Measurements from ENCODE around the gene STK4. TPM values are rescaled to one million over a fixed set of nuclear protein-coding genes. Genes with fewer than 3 reads are reported as not detected.
A peak's percentile ranks its signal among the peaks of the same experiment; 100 is the strongest.

STK4 gene
- total and polyA plus RNA-seq, 2 of the 8 experiments (the other 6 are each of a cell fraction or from before 2014, with no cell fraction given): 12.0 to 34.3 TPM

DNA sequence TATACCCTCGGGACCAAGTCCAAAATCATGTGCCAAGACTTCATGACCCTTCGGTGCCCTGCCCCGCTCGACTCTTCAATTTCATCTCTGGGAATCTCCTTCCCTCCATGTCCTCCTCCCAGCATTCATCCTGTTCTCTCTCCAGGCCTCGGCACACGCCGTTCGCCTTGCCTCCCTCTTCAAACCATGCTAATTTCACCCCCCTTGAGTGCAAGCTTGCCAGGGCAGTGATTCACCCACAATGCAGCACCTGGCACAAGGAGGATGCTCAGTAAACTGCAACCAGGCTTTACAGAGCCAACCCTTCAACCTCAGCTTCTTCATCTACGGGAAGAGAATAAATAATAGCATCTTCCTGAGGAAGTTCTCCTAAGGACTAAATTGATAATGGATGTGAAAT is 130.5 kb downstream of the STK4 start:
- peaks cover 5 to 41% (median 31%) of the 10 kb centered on the region in 4 experiments for H3K27me3 ChIP-seq (replicated peaks in 1 of 4; ENCODE audit: control insufficient read depth in 3 of 4, extremely low read depth in 1 of 4, insufficient read depth in 3 of 4, low read length in 3 of 4)
- H3K36me3 ChIP-seq (ENCODE audit: control insufficient read depth in 2 of 4, insufficient read depth in 4 of 4, low read length in 3 of 4): peaks cover 0 to 5% (median 0%) of the 10 kb centered on the region in 4 experiments; a peak in 1 of 8 replicates
- 0 out of 2 replicates have a peak overlapping the region, but pooled peaks have one; percentile 29 for H2AK5ac ChIP-seq (ENCODE audit: low read depth, low read length)
- POLR2A ChIA-PET (ENCODE audit: partially characterized antibody): interaction anchor here (1.3 kb wide), 1 partner anchor 84 kb away, joined by 4 read pairs; no protein-coding TSS in a partner anchor
- peaks cover 0 to 8% of the 10 kb centered on the region in 2 experiments; a peak in 2 of 4 replicates for H3K9me3 ChIP-seq (ENCODE audit: insufficient read depth in 2 of 2, low read depth in 1 of 2, low read length in 1 of 2)
- H3K56ac ChIP-seq (replicated peaks; ENCODE audit: insufficient read length, low read depth, low read length): no peak overlapping the region
- H2BK20ac ChIP-seq (ENCODE audit: low read length): no peak overlapping the region
- H2BK12ac ChIP-seq (ENCODE audit: low read depth, low read length): no peak overlapping the region
- no peak overlapping the region for H3K4me2 ChIP-seq (ENCODE audit: insufficient read depth in 1 of 2, low read depth in 2 of 2, low read length in 2 of 2)
- H2BK15ac ChIP-seq (ENCODE audit: low read length): no peak overlapping the region
- H2BK120ac ChIP-seq (replicated peaks; ENCODE audit: low read depth, low read length): no peak overlapping the region
- peaks cover 3 to 4% of the 10 kb centered on the region in 2 experiments for H4K20me1 ChIP-seq (replicated peaks in 1 of 2; ENCODE audit: control insufficient read depth in 1 of 2, insufficient read depth in 2 of 2, low read length in 2 of 2)
- H4K91ac ChIP-seq (replicated peaks; ENCODE audit: insufficient read length, low read length): no peak overlapping the region
- CTCF ChIA-PET (ENCODE audit: partially characterized antibody): interaction anchor here (0.7 to 17.6 kb wide), 28 partner anchors 10 to 317 kb away, joined by 3 to 233 read pairs (median 8); partner anchors contain the start of genes TOMM34 and WFDC5
- H3K4me1 ChIP-seq (replicated peaks in 1 of 4; ENCODE audit: control insufficient read depth in 3 of 4, insufficient read depth in 4 of 4, low read length in 3 of 4): peaks cover 2 to 13% (median 4%) of the 10 kb centered on the region in 4 experiments; a peak in 6 of 7 replicates
- H2BK5ac ChIP-seq (ENCODE audit: low read depth, low read length): no peak overlapping the region
- no peak overlapping the region for H2AFZ ChIP-seq (ENCODE audit: low read length)
- H3K18ac ChIP-seq (ENCODE audit: extremely low read depth, low read length): no peak overlapping the region
- no peak for DNase-seq (ENCODE audit: low read depth in 1 of 2, low spot score in 2 of 2)
- H3K79me2 ChIP-seq (ENCODE audit: control insufficient read depth in 1 of 2, insufficient read depth in 2 of 2, low read length in 2 of 2): no peaks in the 10 kb centered on the region
- TF ChIP-seq EGR1 (IDR thresholded peaks at IDR 0.05; ENCODE audit: borderline replicate concordance, low read depth, low read length) (no peak), CBX8 (IDR thresholded peaks at IDR 0.05; ENCODE audit: borderline replicate concordance, low read depth, low read length) (no peak), SAP30 (IDR thresholded peaks at IDR 0.05; ENCODE audit: insufficient read depth, insufficient replicate concordance, low read length) (no peak), NRF1 (IDR thresholded peaks at IDR 0.05; ENCODE audit: low read depth, low read length) (no peak), CTBP2 (IDR thresholded peaks at IDR 0.05; ENCODE audit: borderline replicate concordance, insufficient read depth, insufficient read length, low read length) (no peak)
- H4K5ac ChIP-seq (ENCODE audit: insufficient read length, low read depth, low read length): no peak overlapping the region
- H3K27ac ChIP-seq (ENCODE audit: low read depth, low read length): no peak overlapping the region
- no peak for FAIRE-seq
- no peaks in the 10 kb centered on the region for H3K79me1 ChIP-seq (ENCODE audit: low read depth, low read length)
- no peak overlapping the region for H3K4me3 ChIP-seq (ENCODE audit: extremely low read depth in 1 of 4, insufficient read depth in 2 of 4, low read depth in 3 of 4, low read length in 4 of 4)
- no peak overlapping the region for H3K23ac ChIP-seq (ENCODE audit: insufficient read length)
- WGBS, 2 experiments (ENCODE audit: extremely low coverage in 1 of 2, insufficient coverage in 1 of 2, insufficient read length in 1 of 2, insufficient replicate concordance in 2 of 2, low coverage in 1 of 2, low lambda C conversion rate in 2 of 2, missing lambda C conversion rate in 1 of 2): 91% methylated on average over 9 of the region's 9 CpGs; no CpG with 5 or more reads in 1 of the 2 experiments
- H3K23me2 ChIP-seq (ENCODE audit: low read depth, low read length): no peaks in the 10 kb centered on the region; the same call in 1 of the 2 replicates
- H3K4ac ChIP-seq (replicated peaks; ENCODE audit: insufficient read length, low read depth, low read length): no peak overlapping the region
- H3K14ac ChIP-seq (ENCODE audit: insufficient read length): no peak overlapping the region
- no peak overlapping the region for H4K8ac ChIP-seq (ENCODE audit: extremely low read depth, insufficient read depth, low read length)
- H3K9ac ChIP-seq (replicated peaks in 1 of 4; ENCODE audit: extremely low read depth in 1 of 4, low read depth in 3 of 4, low read length in 3 of 4): no peak overlapping the region

All from H1 (cell line).